Lower lobe of right lung (tissue), 2 donors: ENCODE data around the gene MVP. TPM values are rescaled to one million over a fixed set of nuclear protein-coding genes. Genes with fewer than 3 reads are reported as not detected.

Experiments used
- ATAC-seq, 2 donors: fragments of 200-7000 bp; cut with Tn5 transposase; one replicate each; pipeline ENCODE4 v1.9.1; 2020 to 2022; ENCODE audit warnings: mild to moderate bottlenecking in 2 of 2, moderate library complexity in 2 of 2
- DNase-seq: peaks from one replicate; pipeline ENCODE4 v3.0.0-alpha.2; 2020
- H3K27ac ChIP-seq: fragments of 200-600 bp; one replicate; pipeline ENCODE4 v1.8.0; 2022
- H3K27me3 ChIP-seq: fragments of 200-600 bp; one replicate; pipeline ENCODE4 v1.8.0; 2022; ENCODE audit warnings: low read depth
- H3K36me3 ChIP-seq: fragments of 200-600 bp; one replicate; pipeline ENCODE4 v1.8.0; 2022; ENCODE audit warnings: mild to moderate bottlenecking
- H3K4me1 ChIP-seq: fragments of 200-600 bp; one replicate; pipeline ENCODE4 v1.8.0; 2022
- H3K4me3 ChIP-seq: fragments of 200-600 bp; one replicate; pipeline ENCODE4 v1.8.0; 2022; ENCODE audit warnings: mild to moderate bottlenecking
- H3K9me3 ChIP-seq: fragments of 200-600 bp; one replicate; pipeline ENCODE4 v1.8.0; 2022
- CTCF ChIP-seq: fragments of 200-600 bp; IDR thresholded peaks from one replicate; pipeline ENCODE4 v1.8.0; 2022; ENCODE audit warnings: antibody characterized with exemption, mild to moderate bottlenecking
- intact Hi-C: fragments of 100-400 bp; cut with DNase I; formaldehyde crosslinking; loops from one replicate; pipeline ENCODE4 v1.11.0; 2022
- total RNA-seq: library from RNA; stranded (reverse); fragmentation: NEBNext Ultra II Directional; extraction: Animal tissue kit (Norgen Biotek cat#: 25700); gene quantifications from one replicate; pipeline ENCODE4 v1.2.1, GENCODE V29; 2021
- donor health status: DM: no; HTN: yes; CAD: no; lungs with severe emphysema.

Gene MVP
- total RNA-seq, 1 donor from 2014 or later, result 248 TPM

- DNase-seq (no peak), ATAC-seq (peak; percentile 13 to 33)
- intact Hi-C loops, result no loop called here
- TF ChIP-seq CTCF, result no peak
- Histone ChIP-seq H3K36me3 (peaks cover 9% of the 10 kb centered on the region), H3K4me3 (no peak overlapping the region), H3K27ac (peak overlapping the region; percentile 19), H3K9me3 (no peaks in the 10 kb centered on the region), H3K4me1 (peaks cover 14% of the 10 kb centered on the region), H3K27me3 (no peaks in the 10 kb centered on the region)
Observed at GRCh38 chr16:29852654-29853053, 32.4 kb downstream of the MVP start.

- Histone ChIP-seq H3K9me3 (no peaks in the 10 kb centered on the region), H3K27me3 (no peaks in the 10 kb centered on the region), H3K4me1 (no peaks in the 10 kb centered on the region), H3K27ac (no peak overlapping the region), H3K36me3 (peaks cover 15% of the 10 kb centered on the region), H3K4me3 (no peak overlapping the region)
- intact Hi-C loops, result no loop called here
- ATAC-seq (no peak), DNase-seq (no peak)
- TF ChIP-seq CTCF, result no peak
Observed at GRCh38 chr16:29854520-29855100, 34.3 kb downstream of the MVP start.

- intact Hi-C loops, result no loop called here
Observed at GRCh38 chr16:29857133-29857760, 37.0 kb downstream of the MVP start.

GRCh38 chr16:29858149-29858849 is 38.0 kb downstream of the MVP start:
- Histone ChIP-seq H3K4me1 (peaks cover 17% of the 10 kb centered on the region), H3K36me3 (peaks cover 34% of the 10 kb centered on the region), H3K9me3 (no peaks in the 10 kb centered on the region), H3K27me3 (no peaks in the 10 kb centered on the region), H3K4me3 (no peak overlapping the region), H3K27ac (no peak overlapping the region)
- intact Hi-C loops, result no loop called here
- TF ChIP-seq CTCF, result no peak
- DNase-seq (no peak), ATAC-seq (no peak)

More at GRCh38 chr16:29857133-29857760, 37.0 kb downstream of the MVP start:
- DNase-seq (no peak), ATAC-seq (no peak)
- no peak overlapping the region for H3K4me3 ChIP-seq
- H3K9me3 ChIP-seq, result no peaks in the 10 kb centered on the region
- H3K36me3 ChIP-seq, result peaks cover 34% of the 10 kb centered on the region
- no peak for TF ChIP-seq CTCF
- H3K4me1 ChIP-seq, result peaks cover 15% of the 10 kb centered on the region
- no peak overlapping the region for H3K27ac ChIP-seq
- no peaks in the 10 kb centered on the region for H3K27me3 ChIP-seq

- no peak overlapping the region for H3K27ac ChIP-seq
- ATAC-seq, result no peak
- no peaks in the 10 kb centered on the region for H3K9me3 ChIP-seq
- no peak for TF ChIP-seq CTCF
- DNase-seq, result no peak
- no peak overlapping the region for H3K4me3 ChIP-seq
- intact Hi-C loops, result no loop called here
- H3K36me3 ChIP-seq, result peaks cover 34% of the 10 kb centered on the region
- H3K27me3 ChIP-seq, result no peaks in the 10 kb centered on the region
- H3K4me1 ChIP-seq, result peaks cover 17% of the 10 kb centered on the region
Observed at GRCh38 chr16:29858974-29859373, 38.7 kb downstream of the MVP start.
